HG03565 (cell line): ENCODE measurements around the gene MAP2K2.

Experiments
- ATAC-seq: cut with Tn5 transposase; IDR thresholded peaks from one replicate; pipeline ENCODE4 v1.9.1; 2021; ENCODE audit warnings: mild to moderate bottlenecking, moderate library complexity; ENCODE audit not compliant: unreplicated experiment

Gene MAP2K2

DNA sequence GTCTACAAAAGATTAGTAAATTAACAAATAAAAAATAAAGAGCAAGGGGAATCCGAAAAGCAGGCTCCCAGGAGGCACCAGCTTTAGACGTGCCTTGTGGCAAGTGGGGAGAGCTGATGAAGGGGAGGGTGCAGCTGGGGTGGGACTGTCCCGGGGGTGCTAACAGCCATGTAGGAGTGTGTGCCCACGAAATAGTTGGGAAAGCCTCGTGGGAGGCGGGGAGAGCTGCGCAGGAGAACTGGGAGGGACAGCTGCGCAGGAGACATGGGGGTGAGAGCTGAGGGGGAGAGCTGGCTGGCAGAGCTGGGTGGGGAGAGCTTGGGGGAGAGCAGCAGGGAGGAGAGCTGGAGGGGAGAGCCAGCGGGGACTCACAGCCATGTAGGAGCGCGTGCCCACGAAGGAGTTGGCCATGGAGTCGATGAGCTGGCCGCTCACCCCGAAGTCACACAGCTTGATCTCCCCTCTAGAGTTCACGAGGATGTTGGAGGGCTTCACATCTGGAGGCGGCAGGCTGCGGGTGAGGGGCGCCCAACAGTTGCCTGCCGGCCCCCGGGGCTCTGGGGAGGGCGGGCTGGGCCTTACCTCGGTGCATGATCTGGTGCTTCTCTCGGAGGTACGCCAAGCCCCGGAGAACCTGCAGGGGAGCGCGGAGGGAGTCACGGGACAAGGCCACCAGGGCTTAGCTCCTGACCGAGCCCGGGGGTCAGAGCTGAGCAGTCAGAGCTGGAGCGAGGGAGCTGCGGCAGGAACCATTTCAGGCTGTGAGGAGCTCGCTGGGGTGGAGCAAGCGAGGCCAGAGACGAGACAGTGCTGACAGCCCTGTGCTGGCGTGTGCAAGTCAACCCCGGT is 23.1 kb downstream of the MAP2K2 start:
- no peak for ATAC-seq

DNA sequence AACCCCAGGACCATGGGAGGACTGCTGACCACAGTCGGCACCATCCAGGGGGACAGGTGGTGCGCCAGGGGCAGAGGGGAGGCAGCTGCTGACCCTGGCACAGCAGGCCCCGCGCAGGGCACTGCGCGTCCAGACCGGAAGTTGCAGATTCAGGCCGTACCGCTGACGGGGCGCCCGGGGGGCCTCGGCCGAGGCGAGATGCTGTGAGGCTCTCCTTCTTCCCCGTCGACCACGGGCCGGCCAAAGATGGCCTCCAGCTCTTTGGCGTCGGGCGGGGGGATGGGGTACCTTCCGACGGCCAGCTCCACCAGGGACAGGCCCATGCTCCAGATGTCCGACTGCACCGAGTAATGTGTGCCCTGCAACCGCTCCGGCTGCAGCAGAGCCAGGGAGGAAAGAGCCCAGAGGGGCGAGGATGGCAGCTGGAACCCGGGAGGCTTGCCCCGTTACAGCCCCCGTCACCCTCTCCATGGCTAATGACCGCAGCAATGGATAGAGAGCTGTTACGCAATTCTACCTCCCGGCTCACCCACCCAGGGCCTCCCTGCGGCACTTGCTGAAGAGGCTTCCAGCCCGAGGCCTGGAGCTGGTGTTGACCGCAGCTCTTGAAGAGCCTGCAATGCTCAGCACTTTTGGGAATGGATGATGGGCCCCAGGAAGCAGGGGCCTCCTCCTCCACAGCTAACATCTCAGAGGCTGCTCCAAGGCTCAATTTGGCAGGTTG is 24.7 kb downstream of the MAP2K2 start:
- ATAC-seq: no peak

DNA sequence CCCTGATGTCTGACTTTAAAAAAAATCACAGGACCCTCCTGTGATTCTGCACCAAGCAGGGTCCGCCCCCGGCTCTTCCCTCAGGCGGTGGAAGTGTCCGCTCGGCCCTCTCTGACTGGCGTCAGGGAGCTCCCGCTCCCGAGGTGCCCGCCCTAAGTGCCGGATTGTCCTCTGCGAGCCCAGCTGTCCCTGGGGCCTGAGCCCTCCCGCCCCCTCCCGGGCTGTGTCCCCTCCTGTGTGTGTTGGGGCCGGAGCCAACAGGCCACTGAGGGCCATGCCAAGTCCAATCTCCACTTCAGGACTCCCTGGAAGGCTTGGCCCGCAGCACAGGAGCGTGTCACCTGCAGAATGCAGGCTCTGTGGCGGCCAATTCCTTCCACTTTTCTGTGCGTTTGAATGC is 25.4 kb downstream of the MAP2K2 start:
- no peak for ATAC-seq

DNA sequence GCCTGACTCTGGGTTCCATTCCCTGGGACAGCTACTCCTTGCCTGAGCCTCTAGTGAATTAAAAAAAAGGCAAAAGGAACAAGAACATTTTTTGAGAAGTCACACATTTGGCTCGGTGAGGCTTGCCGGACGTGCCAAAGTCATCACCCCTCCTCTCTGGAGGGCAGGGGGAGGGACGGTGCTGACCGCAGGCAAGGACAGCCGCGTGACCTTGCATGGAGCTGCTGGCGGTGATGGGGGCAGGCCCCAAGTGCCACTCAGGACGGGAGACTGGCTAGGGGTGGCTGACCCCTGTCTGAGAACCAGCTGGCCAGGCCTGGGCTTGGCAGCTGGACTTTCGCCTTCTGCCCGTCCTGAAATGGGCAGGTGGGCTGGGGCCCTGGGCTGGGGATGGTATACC is 26.4 kb downstream of the MAP2K2 start:
- no peak for ATAC-seq

DNA sequence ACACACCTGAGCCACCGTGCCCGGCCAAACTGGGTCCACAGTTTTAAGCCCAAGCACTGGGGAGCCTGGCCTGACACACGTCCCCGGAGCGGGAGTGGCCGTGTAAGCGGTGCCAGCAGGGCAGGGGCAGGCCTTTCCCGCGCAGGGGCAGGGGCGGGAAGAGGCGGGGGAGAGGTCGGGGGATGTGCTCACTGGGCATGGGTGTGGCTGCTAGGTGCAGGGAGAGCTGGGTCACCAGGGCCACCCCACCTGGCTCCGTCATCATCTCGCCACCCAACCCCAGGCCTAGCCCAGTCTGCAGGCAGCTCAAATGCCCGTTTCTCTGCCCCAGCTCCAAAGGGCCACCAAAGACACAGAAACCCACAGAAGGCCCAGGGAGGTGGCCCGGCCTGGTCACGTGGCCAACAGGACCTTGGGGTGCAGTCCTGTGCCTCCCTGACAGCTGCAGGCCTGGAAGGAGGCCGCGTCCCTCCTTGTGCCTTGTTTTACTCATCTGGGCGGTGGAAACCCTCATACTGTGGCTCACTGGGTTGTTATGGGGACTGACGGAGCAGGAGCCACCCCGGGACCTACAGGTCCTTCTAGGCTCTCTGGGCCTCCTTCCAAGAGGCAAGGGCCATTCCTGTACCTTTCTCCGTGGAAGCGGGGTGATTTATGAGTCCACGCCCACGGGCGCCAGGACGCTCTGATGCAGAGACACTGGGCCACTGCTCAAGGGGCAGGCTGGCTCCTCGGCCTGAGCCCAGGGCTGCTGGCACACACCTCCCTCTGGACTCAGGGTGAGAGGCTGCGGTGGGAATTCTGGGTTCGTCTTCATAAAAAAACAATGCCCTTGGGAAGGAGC is 27.7 kb downstream of the MAP2K2 start:
- ATAC-seq: no peak

DNA sequence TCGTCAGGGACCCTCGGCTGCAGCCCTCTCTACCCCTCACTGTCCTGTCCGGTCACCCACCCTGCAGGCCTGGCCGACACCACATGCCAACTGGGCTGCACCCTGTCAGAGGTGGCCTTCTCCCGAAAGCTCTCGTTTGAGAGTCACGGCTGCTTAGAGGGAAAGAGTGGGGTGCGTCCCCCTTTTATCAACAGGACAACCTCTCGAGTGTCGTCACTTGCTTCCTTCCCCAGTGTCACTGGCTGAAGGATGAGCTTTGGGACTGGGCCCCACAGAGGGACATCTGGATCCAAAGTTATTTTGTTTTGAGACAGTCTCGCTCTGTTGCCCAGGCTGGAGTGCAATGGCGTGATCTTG is 28.5 kb downstream of the MAP2K2 start:
- no peak for ATAC-seq

DNA sequence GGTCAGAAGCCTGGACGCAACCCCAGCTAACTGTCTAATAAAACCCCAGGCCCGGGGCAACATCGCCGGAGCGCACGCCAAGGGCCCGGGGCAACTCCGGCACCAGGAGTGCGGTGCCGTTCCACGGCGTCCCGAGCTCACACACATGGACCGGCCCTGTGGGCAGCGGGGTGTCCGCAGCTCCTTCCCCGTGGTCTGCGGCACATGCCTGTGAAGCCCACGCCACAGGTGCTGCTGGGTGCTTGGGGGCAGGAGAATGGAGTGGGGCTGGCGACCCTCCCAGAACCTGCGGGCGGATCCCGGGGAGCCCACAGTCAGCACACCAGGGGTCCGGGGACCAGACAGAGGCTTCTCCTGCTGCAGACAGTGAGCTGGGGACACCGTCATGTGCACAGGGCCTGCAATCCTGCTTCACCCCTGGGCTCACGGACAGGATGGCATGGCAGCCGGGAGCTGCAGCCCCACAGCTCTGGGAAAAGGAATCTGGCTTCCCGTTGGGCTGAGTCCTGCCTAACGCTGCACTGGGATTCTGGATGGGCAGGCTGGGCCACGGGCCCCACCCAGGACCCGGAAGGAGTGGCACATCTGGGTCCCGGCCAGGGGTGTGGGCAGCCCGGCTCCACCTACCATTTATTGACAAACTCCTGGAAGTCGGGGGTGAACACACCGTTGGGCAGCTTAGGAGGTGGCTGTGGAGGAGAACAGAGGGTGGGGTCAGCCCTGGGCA is 29.0 kb downstream of the MAP2K2 start:
- no peak for ATAC-seq

DNA sequence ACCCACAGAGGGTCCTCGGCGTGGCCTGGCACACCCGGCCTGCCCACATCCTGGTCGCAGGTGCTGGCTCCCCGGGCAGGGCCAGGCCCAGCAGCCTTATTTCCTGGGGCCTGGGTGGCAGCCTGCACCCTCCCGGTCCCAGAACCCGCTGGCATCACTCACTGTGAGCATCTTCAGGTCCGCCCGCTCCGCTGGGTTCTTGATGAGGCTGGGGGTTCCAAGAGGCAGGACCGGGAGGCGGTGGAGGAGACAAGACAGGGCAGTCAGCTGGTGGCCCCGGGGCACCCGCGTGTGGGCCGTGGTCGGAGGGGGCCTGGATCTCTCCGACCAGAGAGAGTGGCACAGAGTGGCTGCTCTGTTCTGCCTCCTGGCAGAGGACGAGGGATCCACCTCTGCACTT is 29.6 kb downstream of the MAP2K2 start:
- ATAC-seq: no peak

DNA sequence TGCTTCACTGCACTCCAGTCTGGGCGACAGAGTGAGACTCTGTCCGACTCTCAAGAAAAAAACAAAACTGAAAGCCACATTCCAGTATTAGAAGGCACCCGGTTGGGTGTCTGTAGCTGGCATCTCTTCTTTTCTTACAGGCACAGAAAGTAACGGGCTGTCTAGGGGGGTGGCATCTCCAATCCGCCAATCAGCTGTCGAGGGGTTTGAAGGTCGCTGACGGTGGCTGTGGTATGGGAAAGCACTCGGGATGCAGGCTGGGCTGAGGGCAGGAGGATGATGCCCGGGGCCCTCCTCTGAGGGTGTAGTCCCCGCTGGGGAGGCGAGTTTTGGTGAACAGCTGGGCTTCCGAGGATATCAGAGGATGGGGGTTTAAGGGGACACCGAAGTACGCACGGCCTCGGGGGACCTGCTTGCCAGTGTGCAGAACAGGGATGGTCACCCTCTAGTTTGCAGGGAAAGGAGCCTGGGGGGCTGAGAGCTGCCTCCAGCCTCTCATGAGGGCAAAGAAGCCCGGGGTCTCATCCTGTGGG is 30.2 kb downstream of the MAP2K2 start:
- ATAC-seq: no peak

DNA sequence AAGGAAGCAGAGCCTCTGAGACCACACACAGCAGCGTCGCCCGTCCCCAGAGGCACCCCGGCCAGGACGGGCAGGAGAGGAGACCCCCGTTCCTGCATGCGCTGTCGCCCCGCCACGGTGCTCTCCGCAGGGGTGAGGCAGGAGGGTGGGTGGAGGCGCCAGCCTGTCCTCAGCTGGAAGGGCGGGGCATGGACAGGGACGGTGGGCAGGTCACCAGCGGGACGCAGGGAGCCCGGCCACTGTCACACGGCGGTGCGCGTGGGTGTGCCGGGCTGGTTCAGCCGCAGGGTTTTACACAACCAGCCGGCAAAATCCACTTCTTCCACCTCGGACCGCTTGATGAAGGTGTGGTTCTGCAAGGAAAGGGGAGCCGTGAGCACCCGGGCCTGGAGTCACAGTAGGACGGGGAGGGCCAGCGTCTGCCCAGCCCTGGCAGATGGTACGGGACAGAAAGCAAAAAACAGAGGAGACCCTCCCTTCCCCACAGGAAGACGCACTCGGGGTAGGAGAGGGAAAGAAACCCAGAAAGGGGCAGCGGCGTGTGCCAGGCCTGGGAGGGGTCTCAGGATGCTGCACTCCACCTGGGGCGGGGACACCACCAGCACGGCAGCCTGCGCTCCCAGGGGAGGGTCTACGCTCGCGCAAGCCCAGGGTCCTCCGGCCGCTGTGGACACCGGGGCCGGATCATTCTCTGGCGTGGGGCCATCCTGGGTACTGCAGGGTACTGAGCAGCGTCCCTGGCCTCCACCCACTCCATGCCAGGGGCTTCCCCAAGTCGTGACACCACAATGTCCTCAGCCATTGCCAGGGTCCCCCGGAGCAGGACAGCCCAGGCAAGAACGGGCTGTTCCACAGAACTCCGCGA is 33.3 kb downstream of the MAP2K2 start:
- no peak for ATAC-seq

DNA sequence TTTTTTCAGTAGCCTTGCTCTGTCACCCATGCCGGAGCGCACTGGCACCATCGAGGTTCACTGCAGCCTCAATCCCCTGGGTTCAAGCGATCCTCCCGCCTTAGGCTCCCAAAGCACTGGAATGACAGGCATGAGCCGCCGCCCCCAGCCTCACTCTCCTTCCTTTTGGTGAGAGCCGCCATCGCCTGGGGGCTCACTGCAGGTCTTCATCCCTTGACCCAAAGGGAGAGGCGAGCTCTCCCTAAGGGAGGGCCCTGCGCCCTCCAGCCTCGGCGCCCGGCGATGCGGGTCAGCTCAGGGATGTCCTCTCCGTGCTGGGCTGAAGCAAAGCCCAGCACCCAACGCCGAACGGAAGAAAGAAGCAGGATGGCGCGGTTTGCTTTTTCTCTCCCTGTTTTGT is 34.0 kb downstream of the MAP2K2 start:
- no peak for ATAC-seq

DNA sequence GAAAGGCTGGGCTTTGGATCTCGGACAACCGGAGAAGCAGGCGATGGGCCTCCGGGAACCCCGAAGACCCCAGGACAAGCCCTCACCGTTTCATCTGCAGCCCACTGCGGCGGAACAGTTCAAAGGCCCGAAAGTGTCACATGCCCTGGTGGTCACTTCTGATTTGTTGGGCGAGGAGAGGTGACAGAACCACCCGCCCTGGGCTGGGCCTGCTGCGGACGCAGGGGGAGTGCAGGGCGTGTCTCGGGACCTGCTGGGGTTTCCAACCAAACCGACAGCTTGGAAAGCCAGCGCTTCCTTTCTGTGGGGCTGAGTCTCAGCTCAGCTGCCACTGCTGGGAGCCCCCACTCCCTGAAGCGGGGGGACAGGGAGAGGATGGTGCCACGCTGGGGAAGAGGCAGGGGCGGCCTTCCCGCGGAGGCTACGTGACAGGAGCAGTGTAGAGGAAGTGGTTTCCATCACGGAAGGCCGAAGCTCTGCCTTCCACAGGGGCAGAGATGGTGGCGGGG is 34.5 kb downstream of the MAP2K2 start:
- ATAC-seq: no peak

DNA sequence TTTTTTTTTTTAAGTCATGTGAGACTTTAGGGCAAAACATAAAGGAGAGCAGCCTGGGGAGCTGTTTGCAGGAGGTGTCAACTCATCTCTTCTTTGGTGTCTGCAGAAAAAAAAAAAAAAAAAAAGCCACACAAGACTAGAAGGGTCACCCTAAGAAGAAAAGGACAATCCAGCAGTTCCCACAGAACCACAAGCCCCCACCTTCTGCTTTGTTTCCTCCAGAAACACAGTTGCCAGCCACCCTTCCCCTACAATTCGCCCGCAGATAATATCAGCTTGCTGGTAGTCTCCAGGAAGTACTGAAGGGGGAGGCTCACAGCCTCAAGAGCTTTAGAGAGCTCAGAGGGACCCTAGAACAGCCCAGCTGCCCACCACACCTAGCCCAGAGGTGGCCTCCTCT is 34.9 kb downstream of the MAP2K2 start:
- no peak for ATAC-seq

DNA sequence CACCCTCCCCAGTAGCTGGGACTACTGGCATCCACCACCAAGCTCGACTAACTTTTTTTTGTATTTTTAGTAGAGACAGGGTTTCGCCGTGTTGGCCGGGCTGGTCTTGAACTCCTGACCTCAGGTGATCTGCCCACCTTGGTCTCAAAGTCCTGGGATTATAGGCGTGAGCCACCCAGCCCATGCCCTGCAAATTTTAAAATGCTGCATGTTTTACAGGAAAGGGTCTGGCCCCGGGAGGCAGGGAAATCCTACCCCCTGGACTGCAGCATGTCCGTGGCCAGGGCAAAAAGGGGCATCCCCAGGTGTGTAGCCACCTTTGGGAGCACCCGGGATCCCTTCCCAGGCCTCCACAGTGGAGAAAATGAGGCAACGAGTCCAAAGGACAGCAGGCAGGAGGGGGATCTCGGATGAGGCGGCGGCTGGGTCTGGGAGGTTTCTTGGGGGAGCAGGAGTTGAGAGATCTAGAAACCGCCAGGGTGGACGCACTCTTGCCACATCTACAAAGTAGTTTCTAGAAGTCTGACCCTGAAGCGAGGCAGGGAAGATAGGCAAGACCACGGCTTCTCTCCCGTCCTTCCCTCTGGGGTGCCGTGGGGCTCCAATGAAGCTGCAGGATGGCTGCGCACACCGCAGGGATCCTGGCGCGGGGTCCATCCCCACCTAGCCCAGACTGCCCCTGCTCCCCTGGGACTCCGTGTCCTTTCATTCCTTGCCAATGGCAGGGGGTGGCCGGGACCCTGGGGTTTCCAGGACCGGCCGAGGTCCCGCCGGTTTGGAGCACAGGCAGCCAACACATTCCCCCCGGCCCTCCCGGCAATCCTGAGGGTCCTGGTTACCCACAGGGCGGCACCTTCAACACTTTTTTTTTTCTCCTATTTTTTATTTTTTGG is 35.9 kb downstream of the MAP2K2 start:
- ATAC-seq: no peak

DNA sequence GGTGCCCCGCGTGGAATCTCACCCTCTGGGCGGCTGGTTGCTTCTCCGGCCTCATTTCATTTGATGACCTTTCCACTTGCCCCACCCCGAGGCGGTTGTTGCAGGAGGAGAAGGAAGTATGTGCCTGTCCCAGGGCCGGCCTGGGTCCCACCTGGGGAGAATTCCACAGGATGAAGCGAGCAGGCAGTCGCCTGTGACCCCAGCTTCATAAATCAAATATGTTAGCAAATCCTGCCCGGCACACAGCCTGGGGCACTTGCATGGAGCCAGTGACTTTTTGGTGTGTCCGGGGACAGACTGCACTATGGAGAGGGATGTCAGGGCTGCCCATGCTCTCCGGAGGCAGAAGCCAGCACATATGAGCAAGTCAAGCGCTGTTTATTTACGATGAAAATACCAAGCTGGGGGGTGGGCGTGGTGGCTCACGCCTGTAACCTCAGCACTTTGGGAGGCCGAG is 37.5 kb downstream of the MAP2K2 start:
- no peak for ATAC-seq

DNA sequence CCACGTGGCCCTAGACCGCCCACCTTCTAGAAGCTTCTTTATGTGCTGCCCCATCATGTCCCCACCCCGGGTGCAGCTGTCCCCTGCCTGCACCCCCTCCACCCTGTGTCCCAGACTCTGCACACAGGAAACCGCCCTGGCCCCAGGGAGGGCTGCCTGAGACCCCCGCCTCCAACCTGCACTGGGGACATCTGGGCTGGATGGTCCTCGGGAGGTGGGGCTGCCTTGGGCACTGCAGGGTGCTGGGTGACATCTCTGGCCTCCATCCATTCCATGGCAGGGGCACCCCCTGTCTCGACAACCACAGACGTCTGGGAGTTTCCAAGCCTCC is 39.4 kb downstream of the MAP2K2 start:
- ATAC-seq: no peak

DNA sequence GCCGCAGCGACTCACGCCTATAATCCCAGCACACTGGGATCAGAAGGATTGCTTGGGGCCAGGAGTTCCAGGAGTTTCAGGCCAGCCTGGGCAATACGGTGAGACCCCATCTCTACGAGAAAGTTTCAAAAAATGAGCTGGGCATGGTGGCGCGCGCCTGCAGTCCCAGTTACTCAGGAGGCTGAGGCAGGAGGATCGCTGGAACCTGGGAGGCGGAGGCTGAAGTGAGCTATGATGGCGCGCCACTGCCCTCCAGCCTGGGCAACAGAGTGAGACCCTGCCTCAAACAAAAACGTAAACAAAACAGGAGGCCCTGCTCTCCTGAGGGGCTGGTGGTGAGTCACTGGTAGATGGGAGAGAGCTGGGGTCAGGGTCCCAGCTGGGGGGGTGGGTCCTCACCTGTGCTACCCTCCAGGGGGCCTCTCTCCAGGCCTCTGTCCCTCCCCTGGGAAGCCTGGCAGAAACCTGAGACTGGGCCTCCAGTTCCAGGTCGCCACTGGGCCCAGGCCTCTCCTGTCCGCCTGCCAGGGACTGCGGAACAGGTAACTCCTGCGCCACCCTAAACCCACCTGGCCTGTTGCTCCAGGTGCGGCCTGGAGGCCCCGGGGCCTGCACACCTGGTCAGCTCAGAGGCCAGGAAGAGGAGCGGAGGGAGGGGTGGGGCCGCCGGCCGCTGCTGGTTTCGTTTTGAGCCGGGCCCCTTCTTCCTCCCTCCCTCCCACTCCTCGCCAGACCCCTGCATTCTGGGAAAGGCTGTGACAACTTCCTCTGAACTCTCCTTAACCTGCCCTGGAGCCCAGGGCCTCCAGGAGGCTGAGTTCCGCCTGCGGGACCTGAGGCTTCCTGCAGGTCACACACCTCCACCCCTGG is 40.0 kb downstream of the MAP2K2 start:
- no peak for ATAC-seq

DNA sequence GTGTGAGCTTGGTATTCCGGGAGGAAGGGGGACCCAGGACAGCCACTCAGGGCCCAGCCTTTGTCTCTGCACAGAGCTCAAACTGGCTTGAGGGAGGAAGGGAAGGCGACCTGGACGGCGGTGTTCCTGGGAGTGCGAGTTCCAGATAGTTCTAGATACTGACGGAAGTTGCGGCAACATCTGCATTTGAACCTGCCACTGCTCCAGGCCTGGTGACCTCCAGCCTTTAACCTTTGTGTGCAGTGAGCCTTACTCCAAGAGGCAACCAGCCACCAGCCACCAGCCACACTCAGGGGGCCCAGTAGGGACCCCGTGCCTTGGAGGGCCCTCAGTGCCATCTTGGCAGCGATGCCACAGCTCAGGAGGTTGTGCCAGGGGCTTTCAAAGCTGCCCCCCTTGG is 41.8 kb downstream of the MAP2K2 start:
- no peak for ATAC-seq
